HG03108 (cell line): ENCODE measurements around the gene CXCL16.
"Not testable (repeated sequence)": the region's sequence is repeated elsewhere in the genome, so short reads cannot be mapped to it uniquely, and the experiment has no call there.

Source experiments
- ATAC-seq: cut with Tn5 transposase; IDR thresholded peaks from one replicate; pipeline ENCODE4 v1.9.1; 2021; ENCODE audit warnings: moderate library complexity; ENCODE audit not compliant: unreplicated experiment

The CXCL16 gene

GRCh38 chr17:4722678-4723240 is 17.0 kb downstream of the CXCL16 start:
- no peak for ATAC-seq

GRCh38 chr17:4721203-4722135 is 18.3 kb downstream of the CXCL16 start:
- no peak for ATAC-seq

- no peak for ATAC-seq
Measured at GRCh38 chr17:4720787-4721186, 18.9 kb downstream of the CXCL16 start.

GRCh38 chr17:4719684-4720221 is 20.0 kb downstream of the CXCL16 start:
- no peak for ATAC-seq

- ATAC-seq = no peak
Measured at GRCh38 chr17:4719146-4719545, 20.6 kb downstream of the CXCL16 start.

GRCh38 chr17:4718276-4718675 is 21.5 kb downstream of the CXCL16 start:
- ATAC-seq = no peak

GRCh38 chr17:4717791-4718190 is 21.9 kb downstream of the CXCL16 start:
- ATAC-seq = no peak

GRCh38 chr17:4716081-4716480 is 23.6 kb downstream of the CXCL16 start:
- no peak for ATAC-seq

GRCh38 chr17:4715063-4715744 is 24.5 kb downstream of the CXCL16 start:
- ATAC-seq = no peak

- ATAC-seq = not testable (repeated sequence)
Measured at GRCh38 chr17:4714340-4715062, 25.2 kb downstream of the CXCL16 start.

- no peak for ATAC-seq
Measured at GRCh38 chr17:4712526-4712925, 27.2 kb downstream of the CXCL16 start.

GRCh38 chr17:4711661-4712181 is 28.0 kb downstream of the CXCL16 start:
- ATAC-seq = no peak

- no peak for ATAC-seq
Measured at GRCh38 chr17:4710693-4711634, 28.8 kb downstream of the CXCL16 start.

- peak; percentile 73 for ATAC-seq
Measured at GRCh38 chr17:4709794-4710692, 29.7 kb downstream of the CXCL16 start, which contains the start of gene ARRB2. Gene ARRB2 (plus strand): TSS chr17:4710632. CDS start chr17:4710722, 90 bp downstream.

- no peak for ATAC-seq
Measured at GRCh38 chr17:4708436-4708835, 31.3 kb downstream of the CXCL16 start.

- ATAC-seq = no peak
Measured at GRCh38 chr17:4706121-4706520, 33.6 kb downstream of the CXCL16 start.

- ATAC-seq = no peak
Measured at GRCh38 chr17:4704991-4705390, 34.7 kb downstream of the CXCL16 start.

- ATAC-seq = not testable (repeated sequence)
Measured at GRCh38 chr17:4704574-4704907, 35.2 kb downstream of the CXCL16 start.

- ATAC-seq = no peak
Measured at GRCh38 chr17:4703330-4703691, 36.4 kb downstream of the CXCL16 start.
